Measurements from ENCODE around the gene SPOCK1. TPM values are rescaled to one million over a fixed set of nuclear protein-coding genes. Genes with fewer than 3 reads are reported as not detected.
"Not testable (repeated sequence)": the region's sequence is repeated elsewhere in the genome, so short reads cannot be mapped to it uniquely, and the experiment has no call there.

Gene SPOCK1
- total RNA-seq, 1 experiment from 2014 or later: 4.0 TPM

GRCh38 chr5:137394380-137394779 is 104.7 kb downstream of the SPOCK1 start:
- Histone ChIP-seq H3K9me3 (ENCODE audit: low read depth, low read length, poor library complexity, severe bottlenecking) (no peaks in the 10 kb centered on the region), H3K4me1 (ENCODE audit: insufficient read depth, low read length, poor library complexity, severe bottlenecking) (no peaks in the 10 kb centered on the region), H3K27ac (ENCODE audit: low read depth, low read length, poor library complexity, severe bottlenecking) (no peak overlapping the region), H3K4me3 (ENCODE audit: low read depth, low read length, poor library complexity, severe bottlenecking) (no peak overlapping the region), H3K36me3 (ENCODE audit: insufficient read depth, low read length, poor library complexity, severe bottlenecking) (no peaks in the 10 kb centered on the region), H3K27me3 (replicated peaks; ENCODE audit: insufficient read depth, low read depth, low read length, poor library complexity) (peaks cover 4% of the 10 kb centered on the region)
- intact Hi-C loops (cut with micrococcal nuclease; ENCODE audit: unreplicated experiment): no loop called here
- ChIA-PET POLR2A (ENCODE audit: low non-redundant PET) (no interaction called here), CTCF (no interaction called here)
- TF ChIP-seq CTCF (conservative IDR thresholded peaks at IDR 0.05; ENCODE audit: low read depth, low read length) (no peak), EZH2 (IDR thresholded peaks at IDR 0.05; ENCODE audit: borderline replicate concordance, low read depth, low read length, poor library complexity, severe bottlenecking) (no peak)
- BruUV-seq (replicated peaks): no TSS peak
- no peak for DNase-seq (ENCODE audit: low spot score)

- Histone ChIP-seq H3K27ac (ENCODE audit: low read depth, low read length, poor library complexity, severe bottlenecking) (no peak overlapping the region), H3K36me3 (ENCODE audit: insufficient read depth, low read length, poor library complexity, severe bottlenecking) (no peaks in the 10 kb centered on the region), H3K4me1 (ENCODE audit: insufficient read depth, low read length, poor library complexity, severe bottlenecking) (no peaks in the 10 kb centered on the region), H3K9me3 (ENCODE audit: low read depth, low read length, poor library complexity, severe bottlenecking) (no peaks in the 10 kb centered on the region), H3K27me3 (replicated peaks; ENCODE audit: insufficient read depth, low read depth, low read length, poor library complexity) (peaks cover 10% of the 10 kb centered on the region), H3K4me3 (ENCODE audit: low read depth, low read length, poor library complexity, severe bottlenecking) (no peak overlapping the region)
- TF ChIP-seq CTCF (conservative IDR thresholded peaks at IDR 0.05; ENCODE audit: low read depth, low read length): no peak
- no peak for TF ChIP-seq EZH2 (IDR thresholded peaks at IDR 0.05; ENCODE audit: borderline replicate concordance, low read depth, low read length, poor library complexity, severe bottlenecking)
- DNase-seq (ENCODE audit: low spot score): no peak
- BruUV-seq (replicated peaks): no TSS peak
- intact Hi-C loops (cut with micrococcal nuclease; ENCODE audit: unreplicated experiment): no loop called here
- ChIA-PET CTCF (no interaction called here), POLR2A (ENCODE audit: low non-redundant PET) (no interaction called here)
Observed at GRCh38 chr5:137393196-137393993, 105.7 kb downstream of the SPOCK1 start.

- ChIA-PET CTCF (no interaction called here), POLR2A (ENCODE audit: low non-redundant PET) (no interaction called here)
- no peaks in the 10 kb centered on the region for H3K36me3 ChIP-seq (ENCODE audit: insufficient read depth, low read length, poor library complexity, severe bottlenecking)
- intact Hi-C loops (cut with micrococcal nuclease; ENCODE audit: unreplicated experiment): no loop called here
- no TSS peak for BruUV-seq (replicated peaks)
- H3K27ac ChIP-seq (ENCODE audit: low read depth, low read length, poor library complexity, severe bottlenecking): no peak overlapping the region
- no peak for DNase-seq (ENCODE audit: low spot score)
- H3K27me3 ChIP-seq (replicated peaks; ENCODE audit: insufficient read depth, low read depth, low read length, poor library complexity): peaks cover 15% of the 10 kb centered on the region
- H3K4me1 ChIP-seq (ENCODE audit: insufficient read depth, low read length, poor library complexity, severe bottlenecking): no peaks in the 10 kb centered on the region
- no peak overlapping the region for H3K4me3 ChIP-seq (ENCODE audit: low read depth, low read length, poor library complexity, severe bottlenecking)
- TF ChIP-seq EZH2 (IDR thresholded peaks at IDR 0.05; ENCODE audit: borderline replicate concordance, low read depth, low read length, poor library complexity, severe bottlenecking) (no peak), CTCF (conservative IDR thresholded peaks at IDR 0.05; ENCODE audit: low read depth, low read length) (no peak)
- no peaks in the 10 kb centered on the region for H3K9me3 ChIP-seq (ENCODE audit: low read depth, low read length, poor library complexity, severe bottlenecking)
Observed at GRCh38 chr5:137392261-137392660, 106.9 kb downstream of the SPOCK1 start.

- DNase-seq (ENCODE audit: low spot score); H3K36me3 ChIP-seq (ENCODE audit: insufficient read depth, low read length, poor library complexity, severe bottlenecking); H3K4me3 ChIP-seq (ENCODE audit: low read depth, low read length, poor library complexity, severe bottlenecking); POLR2A ChIA-PET (ENCODE audit: low non-redundant PET); intact Hi-C loops (cut with micrococcal nuclease; ENCODE audit: unreplicated experiment); H3K9me3 ChIP-seq (ENCODE audit: low read depth, low read length, poor library complexity, severe bottlenecking); H3K27ac ChIP-seq (ENCODE audit: low read depth, low read length, poor library complexity, severe bottlenecking); BruUV-seq (replicated peaks); H3K4me1 ChIP-seq (ENCODE audit: insufficient read depth, low read length, poor library complexity, severe bottlenecking); CTCF ChIA-PET: not testable (repeated sequence)
- peaks cover 16% of the 10 kb centered on the region for H3K27me3 ChIP-seq (replicated peaks; ENCODE audit: insufficient read depth, low read depth, low read length, poor library complexity)
Observed at GRCh38 chr5:137391044-137391443, 108.1 kb downstream of the SPOCK1 start.

Data from A673 (cell line).